Activated CD8-positive, alpha-beta memory T cell treated with anti-CD3 and anti-CD28 coated beads, Interleukin-2, amount 50 U/mL, for 4 hours (primary cell): ENCODE results near the gene NME5.

Experiments
- DNase-seq: peaks from one replicate; pipeline ENCODE4 v3.0.0-alpha.2; 2020

NME5 gene

DNA sequence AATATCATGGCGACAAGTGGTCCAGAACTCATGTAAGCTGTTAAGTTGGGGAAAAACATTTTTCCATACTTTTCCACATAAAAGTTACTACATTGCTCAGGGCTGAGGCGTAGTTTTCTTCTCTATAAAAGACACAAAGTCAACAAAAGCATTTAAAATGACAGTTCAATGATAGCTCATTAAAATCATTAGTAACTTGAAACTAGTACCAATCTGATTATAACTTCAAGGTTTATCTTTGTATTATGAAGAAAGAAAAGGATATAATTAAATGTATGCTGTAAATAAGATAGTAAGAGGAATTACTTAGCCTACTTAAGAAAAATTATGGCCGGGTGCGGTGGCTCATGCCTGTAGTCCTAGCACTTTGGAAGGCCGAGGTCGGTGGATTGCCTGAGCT lies 9.9 kb downstream of the NME5 start:
- DNase-seq, result no peak

DNA sequence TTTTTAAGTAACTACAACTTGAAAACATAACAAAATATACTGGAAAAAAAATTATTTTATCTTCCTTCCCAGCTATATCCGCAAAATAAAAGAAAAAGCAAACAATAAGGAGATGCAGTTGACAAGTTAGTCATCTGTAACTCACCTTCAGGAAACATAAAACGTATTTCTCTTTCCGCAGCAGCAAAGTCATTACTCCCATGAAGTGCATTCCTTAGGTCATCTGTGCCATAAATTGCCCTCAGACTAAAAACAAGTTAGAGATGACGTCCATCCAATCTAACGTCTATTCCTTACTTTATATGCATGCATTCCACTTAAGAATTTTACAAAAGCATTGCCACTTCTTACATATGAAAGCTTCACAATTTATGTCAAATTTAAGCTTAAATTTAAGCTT lies 10.9 kb downstream of the NME5 start:
- no peak for DNase-seq

DNA sequence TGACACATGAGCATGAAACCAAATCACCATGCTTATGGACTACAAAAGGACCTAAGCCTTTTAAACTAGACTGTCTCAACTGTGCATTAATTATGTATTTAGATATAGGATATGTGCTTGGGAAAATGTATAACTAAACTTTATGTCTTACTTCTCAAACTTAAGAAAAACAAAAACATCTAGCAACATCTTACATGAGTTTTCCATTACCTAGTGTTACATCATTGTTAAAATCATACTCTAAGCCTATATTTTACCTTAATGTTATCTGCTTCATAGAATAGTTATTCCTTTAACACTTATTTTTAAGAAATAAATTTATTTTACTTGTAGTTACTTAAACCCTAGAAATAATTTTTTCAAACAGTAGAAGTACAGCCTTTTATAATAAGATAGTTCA lies 24.0 kb downstream of the NME5 start:
- no peak for DNase-seq

DNA sequence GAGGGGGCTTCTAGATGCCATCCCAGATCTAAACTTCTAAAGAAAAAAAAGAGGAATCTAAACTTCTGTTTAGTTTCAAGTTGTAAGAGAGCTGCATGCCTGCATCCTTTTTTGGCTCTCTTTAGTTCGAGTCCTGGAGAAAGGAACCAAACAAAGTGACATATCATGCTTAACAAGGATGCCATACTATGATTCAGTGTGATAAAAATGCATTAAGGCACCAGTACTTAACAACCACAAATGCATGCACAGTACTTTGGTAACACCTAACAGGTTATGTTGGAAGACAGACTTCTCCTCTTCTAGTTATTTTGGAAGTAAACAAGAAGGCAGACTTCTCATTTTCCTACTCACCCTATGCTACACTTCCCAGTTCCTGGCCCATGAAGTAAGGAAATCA lies 27.3 kb downstream of the NME5 start:
- DNase-seq, result no peak

DNA sequence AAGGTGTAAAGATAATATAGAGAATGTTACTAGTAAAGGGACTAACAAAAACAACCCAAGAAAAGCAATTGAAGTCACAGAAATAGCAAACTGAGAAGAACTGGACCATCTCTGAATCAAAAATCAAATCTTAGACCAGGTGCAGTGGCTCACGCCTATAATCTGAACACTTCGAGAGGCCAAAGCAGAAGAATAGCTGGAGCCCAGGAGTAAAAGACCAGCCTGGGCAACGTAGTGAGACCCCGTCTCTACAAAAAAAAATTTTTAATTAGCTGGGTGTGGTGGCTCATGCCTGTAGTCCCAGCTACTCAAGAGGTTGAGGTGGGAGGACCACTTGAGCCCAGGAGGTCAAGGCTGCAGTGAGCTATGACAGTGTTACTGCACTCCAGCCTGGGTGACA lies 28.0 kb downstream of the NME5 start:
- no peak for DNase-seq

DNA sequence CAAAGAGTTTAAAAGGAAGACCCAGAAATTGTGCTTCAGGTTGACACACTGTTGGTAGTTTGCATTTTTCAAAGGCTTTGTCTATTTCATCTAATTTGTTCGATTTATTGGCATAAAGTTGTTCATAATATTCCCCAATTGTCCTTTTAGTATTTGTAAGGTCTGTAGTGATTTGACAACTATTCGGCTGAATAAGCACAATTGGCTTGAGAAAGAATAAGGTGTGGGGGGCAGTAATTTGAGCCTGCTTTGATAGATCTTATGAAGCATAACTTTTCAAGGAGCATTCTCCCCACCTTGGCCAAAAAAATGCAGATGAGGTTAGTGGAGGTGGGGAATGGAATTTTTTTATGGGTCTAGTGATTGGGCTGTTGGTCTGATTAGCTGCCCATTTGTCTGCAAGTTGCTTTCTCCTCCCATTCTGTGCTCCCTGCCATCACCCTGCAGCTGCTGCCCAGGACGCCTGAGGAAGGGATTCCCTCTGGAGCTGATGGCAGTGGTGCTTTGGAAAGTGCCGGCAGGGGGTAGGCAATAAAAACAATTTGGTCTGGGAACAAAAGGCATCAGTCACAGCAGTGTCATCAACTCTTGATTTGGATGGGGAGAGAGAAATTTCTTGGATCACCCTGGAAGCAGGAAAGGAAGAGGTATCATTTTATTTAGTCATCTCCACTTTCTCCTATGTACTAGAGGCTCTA lies 28.8 kb downstream of the NME5 start:
- DNase-seq, result no peak

DNA sequence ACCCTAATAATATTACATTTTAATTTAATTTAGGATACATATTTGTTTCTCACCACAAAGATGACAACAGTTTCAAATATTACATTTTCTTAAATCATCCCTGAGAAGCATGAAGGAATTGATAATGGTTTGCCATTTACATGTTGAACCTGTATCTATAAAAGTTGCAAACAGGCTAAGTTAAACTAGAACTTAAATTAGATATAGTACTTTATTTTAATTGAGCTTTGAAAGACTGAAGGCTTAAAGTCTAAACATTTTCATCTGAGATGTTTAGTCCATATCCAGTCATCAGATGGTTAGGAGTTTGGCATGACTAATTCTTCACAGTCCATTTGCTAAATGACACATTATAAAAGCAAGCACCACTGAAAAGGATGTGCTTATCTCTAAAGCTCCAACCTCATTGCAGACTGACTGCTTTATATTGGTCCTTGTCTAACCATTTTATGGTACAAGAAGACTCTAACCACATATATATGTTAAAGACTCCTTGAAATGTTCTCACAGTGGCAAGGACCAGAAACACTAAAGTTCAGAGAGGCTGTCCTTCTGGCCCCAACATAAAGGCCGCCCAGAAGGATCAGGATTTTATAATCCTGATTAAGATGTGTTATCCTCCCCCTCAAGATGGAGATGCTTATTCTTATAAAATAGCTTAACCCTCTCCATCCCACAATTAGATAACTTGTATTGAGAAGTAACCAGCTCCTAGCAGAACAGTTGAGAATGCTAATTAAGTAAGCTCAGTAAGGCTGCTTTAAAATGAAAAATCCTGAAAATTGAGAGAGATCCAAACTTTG lies 29.6 kb downstream of the NME5 start:
- DNase-seq, result no peak

DNA sequence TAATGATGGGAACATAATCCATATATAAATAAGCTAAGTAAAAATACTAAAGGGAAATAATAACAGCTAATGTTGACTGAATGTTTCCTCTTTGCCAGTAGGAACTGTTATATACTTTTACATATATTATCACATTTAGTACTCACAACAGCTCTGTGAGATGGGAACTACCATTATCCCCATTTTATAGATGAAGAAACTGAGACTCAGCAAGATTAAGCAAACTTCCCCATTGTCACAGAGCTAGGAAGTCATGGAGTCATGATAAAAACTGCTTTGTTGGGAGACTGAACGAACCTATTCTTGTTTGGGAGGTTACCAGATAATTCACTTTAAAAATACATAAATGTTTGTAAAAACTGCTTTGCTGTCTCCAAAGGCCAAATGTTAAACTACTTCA lies 32.0 kb downstream of the NME5 start:
- DNase-seq, result no peak

DNA sequence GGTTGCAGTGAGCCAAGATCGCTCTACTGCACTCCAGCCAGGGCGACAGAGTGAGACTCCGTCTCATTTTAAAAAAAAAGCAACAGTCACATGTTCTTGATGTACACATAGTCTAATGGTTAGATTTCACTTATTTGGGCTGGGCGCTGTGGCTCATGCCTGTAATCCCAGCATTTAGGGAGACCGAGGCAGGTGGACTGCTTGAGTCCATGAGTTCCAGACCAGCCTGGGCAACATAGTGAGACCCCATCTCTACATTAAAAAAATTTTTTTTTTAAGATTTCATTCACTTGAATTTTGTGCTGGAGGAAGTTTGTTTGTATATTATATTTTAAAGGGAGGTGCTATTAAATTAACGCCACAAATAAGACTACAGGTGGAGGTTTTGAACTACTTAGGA lies 33.5 kb downstream of the NME5 start:
- DNase-seq, result no peak

DNA sequence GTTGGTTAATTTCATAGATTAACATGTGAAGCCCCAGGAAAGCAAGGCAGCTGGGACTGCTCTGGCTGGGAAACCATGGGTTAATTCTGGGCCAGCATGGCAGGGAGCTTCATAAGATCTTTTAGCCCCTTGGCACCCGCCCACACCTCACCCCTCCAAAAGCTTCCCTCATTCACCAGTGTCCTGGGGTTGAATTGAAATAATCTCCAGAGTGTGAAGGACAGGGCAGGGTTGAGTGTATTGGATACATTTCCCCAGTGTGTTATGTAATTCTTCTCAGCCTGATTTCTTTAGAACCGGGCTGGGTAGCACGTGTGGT lies 36.0 kb downstream of the NME5 start:
- DNase-seq, result no peak

DNA sequence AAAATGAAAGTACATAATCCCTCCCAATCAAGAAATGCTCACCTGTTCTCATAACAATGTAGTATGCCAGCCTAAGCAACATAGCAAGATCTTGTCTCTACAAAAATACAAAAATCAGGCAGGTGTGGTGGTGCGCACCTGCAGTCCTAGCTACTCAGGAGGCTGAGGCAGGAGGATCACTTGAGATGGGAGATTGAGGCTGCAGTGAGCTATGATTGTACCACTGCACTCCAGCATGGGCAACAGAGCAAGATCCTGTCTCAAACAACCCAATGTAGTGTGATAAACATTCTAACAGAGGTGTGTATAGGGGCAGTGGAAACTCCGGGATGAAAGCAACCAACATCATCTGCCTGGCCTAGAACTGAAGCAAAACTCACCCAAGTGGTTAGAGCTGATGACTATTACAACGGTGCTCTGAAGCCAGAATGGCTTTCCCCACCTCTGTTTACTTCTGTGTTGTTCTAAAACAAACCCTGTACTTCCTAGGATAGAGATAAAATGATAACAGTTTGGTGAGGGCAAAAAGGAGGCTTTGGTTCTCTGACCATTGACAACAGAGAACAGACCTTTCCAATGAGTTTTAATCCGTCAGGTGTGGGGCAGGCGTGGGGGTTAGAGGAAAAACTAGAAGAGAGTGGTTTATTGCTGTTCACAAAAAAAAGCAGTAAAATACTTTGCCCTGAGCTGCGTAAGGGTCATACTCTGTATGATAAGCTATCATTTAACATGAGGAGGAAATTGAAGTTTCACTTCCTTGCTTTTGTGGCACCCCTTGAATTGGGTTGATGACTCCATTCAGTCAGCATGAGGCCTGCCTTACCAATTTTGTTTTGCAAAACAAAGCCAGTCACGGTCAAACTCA lies 36.5 kb downstream of the NME5 start:
- DNase-seq, result no peak

DNA sequence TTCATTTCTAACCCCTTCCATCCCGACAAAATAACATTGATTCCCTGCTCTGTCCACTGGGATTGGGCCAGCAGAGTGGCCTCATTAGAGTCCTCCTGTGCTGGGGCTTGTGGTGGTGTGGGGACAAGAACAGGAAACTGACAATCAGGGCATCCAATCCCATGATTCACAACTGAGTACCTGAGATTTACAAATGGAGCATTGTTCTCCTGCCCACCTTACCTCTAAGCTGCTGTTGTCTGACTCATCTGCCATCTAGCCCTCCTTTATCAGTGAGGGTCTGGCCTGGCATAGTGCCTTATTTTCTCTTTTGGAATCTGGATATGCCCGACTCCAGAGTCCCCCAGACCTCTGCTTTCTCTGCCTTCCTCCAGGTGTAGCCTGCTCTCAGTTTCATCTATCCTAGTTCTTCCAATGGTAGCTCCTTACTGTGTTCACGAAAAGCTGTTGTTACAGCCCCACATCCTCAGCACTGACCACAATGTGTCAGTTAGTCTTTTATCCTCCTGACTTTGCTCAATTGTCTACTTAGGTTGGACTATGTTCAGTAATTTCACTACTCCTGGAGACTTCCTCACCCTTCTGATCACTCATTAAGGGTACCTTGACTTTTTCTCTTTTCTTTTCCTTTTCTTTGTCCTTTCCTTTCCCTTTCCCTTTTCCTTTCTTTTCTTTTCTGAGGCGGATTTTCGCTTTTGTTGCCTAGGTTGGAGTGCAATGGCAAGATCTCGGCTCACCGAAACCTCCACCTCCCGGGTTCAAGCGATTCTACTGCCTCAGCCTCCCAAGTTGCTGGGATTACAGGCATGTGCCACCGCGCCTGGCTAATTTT lies 42.0 kb downstream of the NME5 start:
- DNase-seq, result no peak

DNA sequence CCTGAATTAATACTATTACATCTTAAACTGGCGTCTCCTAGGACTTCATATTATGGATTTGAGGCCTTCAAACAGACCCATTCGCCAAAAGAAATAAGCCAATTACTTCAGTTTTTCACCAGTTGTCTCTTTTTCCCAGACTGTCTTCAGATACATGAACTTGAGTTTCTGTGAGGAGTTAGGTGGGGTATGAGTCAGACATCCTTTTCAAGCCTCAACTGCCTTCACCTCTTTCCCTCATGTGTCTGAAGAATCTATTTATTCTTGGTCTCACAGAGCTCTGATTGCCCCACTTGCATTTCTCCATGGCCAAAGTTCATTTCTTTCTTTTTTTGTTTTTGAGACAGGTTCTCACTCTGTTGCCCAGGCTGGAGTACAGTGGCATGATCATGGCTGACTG lies 42.9 kb downstream of the NME5 start:
- no peak for DNase-seq

DNA sequence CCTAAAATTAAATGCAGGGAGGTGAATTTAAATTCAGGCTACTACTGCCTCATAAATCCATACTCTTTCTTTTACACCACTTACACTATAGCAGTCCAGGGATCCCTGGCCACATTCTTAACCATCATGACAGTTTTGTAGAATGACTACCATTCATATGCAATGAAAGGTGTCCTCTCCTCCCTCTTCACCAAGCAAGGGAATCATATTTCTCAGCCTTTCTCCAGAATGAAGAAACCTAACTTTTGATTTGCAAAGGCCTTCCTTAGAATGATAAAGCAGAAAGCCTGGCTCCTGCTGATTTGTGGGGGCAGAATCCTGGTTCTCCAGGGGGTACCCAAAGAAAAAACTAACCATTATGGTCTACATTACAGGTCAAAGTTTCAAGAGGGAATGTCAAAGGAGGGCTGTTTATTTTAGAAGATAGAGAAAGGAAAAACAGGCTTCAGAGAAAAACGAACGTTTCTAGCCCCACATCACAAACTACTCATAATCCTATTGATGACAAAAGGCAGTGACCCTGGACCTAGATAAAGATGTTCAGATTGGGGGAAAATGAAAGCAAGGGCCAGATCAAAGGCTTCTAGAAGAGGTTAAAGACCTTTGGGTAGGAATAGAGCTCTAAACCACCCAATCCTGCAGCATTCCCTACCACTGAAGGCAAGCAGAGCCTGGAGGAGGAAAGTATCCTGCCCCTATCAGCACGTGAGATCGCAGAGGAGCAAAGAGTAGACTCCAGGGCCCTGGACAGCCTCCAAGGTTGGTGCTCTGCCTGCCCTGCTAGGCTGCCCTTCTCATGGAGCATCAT lies 43.9 kb downstream of the NME5 start:
- no peak for DNase-seq

DNA sequence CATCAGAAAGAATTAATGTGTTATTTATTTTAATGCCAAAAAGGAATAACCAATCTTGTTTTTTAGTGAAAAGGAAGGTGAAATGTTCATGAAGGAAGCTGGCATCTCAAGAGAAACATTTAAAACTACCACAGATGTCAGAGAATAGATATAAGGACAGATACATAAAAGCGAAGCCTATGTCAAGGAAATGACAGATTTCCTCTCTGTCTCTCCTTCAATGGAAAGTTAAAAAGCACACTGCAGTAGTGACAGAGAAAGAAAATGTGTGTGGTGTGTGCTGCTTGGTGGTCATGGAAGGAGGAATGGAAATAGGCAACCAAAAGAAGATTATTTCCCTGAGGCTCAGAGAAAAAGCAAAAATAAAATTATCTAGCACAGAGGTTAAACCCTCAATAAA lies 46.2 kb downstream of the NME5 start:
- DNase-seq, result no peak

DNA sequence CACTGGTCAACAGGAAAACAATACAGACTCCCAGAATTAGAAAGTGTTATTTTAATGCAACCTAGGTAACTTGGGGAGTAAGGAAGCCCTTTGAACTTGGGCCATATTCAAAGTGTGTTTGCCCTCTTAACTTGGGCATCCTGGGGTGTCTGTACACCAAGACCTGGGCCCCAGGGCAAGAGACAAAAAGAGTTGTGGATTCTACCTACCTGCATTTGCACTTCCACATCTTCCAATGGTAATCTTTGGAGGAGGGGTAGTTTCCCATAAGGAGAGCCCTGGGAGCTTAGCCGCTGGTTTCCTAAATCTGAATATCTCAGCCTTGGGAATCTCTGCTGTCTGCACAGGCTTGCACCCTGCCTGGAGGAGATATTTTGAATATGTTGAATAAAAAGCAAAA lies 46.9 kb downstream of the NME5 start:
- DNase-seq, result no peak

DNA sequence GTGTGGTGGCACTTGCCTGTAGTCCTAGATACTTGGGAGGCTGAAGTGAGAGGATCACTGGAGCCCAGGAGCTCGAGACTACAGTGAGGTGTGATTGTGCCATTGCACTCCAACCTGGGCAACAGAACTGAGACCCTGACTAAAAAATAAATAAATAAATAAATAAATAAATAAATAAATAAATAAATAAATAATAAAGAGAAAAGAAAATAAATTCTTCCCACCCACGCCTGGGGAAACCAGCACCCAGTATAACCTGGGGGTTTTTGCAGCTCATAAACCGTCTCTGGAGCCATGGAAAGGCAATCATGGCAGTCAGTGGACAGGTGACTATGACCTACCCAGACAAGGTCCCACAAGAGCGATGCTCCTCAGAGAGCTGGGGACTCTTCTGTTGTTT lies 47.5 kb downstream of the NME5 start:
- DNase-seq, result no peak

DNA sequence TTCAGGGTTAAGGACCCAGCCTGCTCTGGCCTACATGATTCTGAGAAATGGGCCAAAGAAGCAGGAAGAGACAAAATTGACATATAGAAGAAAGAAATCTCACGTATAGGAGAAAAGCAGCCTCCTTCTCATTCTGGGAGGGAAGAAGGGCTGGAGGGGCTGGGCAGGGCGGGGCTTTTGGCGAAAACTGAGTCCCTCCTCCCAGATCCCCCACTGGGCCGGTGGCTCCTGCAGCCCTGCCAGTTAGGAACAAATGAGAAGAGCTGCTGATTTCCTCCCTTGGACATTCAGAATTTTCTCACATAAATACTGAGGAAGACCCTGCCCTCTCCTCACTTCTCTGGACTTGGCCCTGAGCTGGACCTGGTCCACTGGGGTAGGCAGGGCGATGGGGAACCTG lies 55.5 kb downstream of the NME5 start, which contains the start of gene WNT8A:
TSS of gene WNT8A (plus strand) at position 332 of the 400 bp plus-strand sequence. CDS start 95 bp downstream, outside the sequence.
- DNase-seq, result no peak

DNA sequence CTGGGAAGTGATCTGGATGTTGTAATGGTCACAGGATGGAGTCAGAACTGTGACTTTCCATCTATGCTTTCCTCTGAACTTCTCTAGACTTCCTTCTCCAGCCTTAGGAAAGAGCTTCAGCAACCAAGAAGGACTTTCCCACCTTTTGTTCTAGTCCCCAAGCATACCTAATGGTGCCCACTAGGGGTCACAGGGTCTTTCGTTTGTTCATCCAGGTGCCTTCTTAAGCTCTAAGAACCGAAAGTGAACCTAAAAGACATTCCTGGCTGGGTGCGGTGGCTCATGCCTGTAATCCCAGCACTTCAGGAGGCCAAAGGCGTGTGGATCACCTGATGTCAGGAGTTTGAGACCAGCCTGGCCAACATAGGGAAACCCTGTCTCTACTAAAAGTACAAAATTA lies 57.2 kb downstream of the NME5 start:
- no peak for DNase-seq

DNA sequence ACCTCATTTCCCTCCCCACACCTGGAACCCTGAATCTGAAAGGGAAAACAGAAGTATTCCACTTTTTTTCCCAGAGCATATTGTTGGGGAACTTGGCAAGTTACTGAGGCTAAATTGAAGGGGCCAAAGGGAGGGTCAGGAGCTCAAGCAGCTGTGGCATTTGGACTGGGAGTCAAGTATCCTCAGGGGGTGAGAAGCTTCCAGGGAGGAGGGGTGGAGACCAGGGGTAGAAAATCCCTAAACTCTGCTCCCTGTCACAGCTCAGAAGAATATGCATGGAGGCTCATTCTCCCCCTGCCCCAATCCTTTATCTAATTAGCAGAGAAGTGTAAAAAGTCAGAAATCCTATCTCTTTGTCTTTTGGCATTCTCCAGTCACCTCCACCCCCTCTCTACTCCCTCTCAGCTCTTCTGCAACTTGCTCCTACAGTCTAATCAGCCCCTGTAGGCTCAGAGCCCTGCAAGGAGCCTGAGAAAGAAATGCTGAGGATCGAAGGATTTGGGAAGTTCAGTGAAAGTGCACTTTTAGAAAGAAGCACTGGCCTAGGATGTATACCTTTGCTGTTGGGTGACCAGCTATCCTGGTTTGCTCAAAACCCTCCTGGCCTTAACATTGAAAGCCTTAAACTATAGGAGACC lies 61.1 kb downstream of the NME5 start:
- no peak for DNase-seq

DNA sequence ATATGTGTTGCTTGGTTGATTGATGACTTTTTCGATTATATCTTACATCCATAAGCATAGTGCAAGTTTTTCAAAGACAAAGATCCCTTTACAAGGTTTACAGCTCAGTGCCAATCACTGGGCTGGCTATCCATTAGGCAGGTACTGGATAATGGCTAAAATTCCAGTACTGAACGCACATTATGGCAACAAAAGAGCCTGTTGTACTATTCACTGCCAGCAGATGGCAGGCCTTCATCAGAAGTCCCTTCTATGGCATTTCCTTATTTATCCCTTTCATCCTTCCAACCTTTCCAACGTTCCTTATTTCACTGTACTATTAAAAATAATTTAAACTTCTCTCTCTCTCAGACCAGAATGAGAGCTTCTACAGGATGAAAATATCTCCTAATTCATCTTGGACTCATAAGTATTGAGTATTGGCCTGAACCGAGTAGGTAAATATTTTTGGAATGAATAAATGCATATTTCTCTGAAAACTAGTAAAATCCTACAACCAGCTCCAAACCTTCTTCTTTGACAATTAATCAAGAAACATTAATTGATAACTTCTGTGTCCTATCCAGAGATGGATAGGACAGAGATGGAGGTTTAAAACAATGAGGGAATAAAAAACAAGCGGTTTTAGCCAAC lies 62.0 kb downstream of the NME5 start:
- peak; percentile 49 for DNase-seq
